Measurements from ENCODE around the gene KCND3.

DNA sequence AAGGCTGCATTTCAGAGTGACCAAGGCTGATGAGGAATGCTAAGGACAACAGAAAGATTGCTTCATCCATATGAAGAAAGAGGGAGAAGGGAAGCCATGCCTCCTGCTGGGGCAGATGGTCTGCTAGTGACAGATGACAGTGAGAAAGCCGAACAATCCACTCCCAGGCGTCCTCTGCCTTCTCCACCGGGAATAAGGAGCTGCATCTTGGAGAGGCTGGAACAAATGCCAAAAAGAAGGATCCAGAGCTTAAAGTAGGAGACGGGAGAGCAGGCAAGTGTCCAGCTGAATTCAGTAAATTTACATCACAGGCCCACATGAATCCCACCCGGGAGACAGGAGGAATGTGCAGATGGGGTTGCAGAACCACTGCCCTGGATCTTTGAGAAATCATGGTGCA is 200.3 kb downstream of the KCND3 start:
- TF ChIP-seq, protein P1, sequence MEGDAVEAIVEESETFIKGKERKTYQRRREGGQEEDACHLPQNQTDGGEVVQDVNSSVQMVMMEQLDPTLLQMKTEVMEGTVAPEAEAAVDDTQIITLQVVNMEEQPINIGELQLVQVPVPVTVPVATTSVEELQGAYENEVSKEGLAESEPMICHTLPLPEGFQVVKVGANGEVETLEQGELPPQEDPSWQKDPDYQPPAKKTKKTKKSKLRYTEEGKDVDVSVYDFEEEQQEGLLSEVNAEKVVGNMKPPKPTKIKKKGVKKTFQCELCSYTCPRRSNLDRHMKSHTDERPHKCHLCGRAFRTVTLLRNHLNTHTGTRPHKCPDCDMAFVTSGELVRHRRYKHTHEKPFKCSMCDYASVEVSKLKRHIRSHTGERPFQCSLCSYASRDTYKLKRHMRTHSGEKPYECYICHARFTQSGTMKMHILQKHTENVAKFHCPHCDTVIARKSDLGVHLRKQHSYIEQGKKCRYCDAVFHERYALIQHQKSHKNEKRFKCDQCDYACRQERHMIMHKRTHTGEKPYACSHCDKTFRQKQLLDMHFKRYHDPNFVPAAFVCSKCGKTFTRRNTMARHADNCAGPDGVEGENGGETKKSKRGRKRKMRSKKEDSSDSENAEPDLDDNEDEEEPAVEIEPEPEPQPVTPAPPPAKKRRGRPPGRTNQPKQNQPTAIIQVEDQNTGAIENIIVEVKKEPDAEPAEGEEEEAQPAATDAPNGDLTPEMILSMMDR (IDR thresholded peaks at IDR 0.05), result no peak
- TF ChIP-seq POLR2A (IDR thresholded peaks at IDR 0.05), result no peak

All from thyroid gland (tissue), 4 donors.